ENCODE measurements around the gene SMIM9.
"Not testable (repeated sequence)": the region's sequence is repeated elsewhere in the genome, so short reads cannot be mapped to it uniquely, and the experiment has no call there.

Gene SMIM9

GRCh38 chrX:154829134-154829533 lies 5.3 kb downstream of the SMIM9 start:
- H3K4me2 ChIP-seq (ENCODE audit: low read depth, low read length, poor library complexity, severe bottlenecking), result no peak overlapping the region
- H3K4me1 ChIP-seq (ENCODE audit: insufficient read depth, low read length, poor library complexity, severe bottlenecking), result no peaks in the 10 kb centered on the region
- H4K20me1 ChIP-seq (ENCODE audit: insufficient read depth, low read length, poor library complexity, severe bottlenecking), result no peaks in the 10 kb centered on the region
- H3K9me2 ChIP-seq (replicated peaks; ENCODE audit: low read depth, low read length), result no peaks in the 10 kb centered on the region
- no peak for TF ChIP-seq EZH2phosphoT487 (IDR thresholded peaks at IDR 0.05; ENCODE audit: borderline replicate concordance)
- TF ChIP-seq, protein P1, sequence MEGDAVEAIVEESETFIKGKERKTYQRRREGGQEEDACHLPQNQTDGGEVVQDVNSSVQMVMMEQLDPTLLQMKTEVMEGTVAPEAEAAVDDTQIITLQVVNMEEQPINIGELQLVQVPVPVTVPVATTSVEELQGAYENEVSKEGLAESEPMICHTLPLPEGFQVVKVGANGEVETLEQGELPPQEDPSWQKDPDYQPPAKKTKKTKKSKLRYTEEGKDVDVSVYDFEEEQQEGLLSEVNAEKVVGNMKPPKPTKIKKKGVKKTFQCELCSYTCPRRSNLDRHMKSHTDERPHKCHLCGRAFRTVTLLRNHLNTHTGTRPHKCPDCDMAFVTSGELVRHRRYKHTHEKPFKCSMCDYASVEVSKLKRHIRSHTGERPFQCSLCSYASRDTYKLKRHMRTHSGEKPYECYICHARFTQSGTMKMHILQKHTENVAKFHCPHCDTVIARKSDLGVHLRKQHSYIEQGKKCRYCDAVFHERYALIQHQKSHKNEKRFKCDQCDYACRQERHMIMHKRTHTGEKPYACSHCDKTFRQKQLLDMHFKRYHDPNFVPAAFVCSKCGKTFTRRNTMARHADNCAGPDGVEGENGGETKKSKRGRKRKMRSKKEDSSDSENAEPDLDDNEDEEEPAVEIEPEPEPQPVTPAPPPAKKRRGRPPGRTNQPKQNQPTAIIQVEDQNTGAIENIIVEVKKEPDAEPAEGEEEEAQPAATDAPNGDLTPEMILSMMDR (conservative IDR thresholded peaks at IDR 0.05; ENCODE audit: low read length), result no peak
- peak overlapping the region; percentile 60; the same call in 1 of the 2 replicates for H2AFZ ChIP-seq (ENCODE audit: low read length)
- H3F3A ChIP-seq (ENCODE audit: low read depth), result no peaks in the 10 kb centered on the region
- no peak overlapping the region for H3K9ac ChIP-seq (ENCODE audit: low read depth, low read length, poor library complexity, severe bottlenecking)
- no peaks in the 10 kb centered on the region for H3K9me3 ChIP-seq (ENCODE audit: insufficient read depth, low read depth, low read length)
- H3K79me2 ChIP-seq (ENCODE audit: insufficient read depth, low read length), result no peaks in the 10 kb centered on the region
- no peak overlapping the region for H3K4me3 ChIP-seq (ENCODE audit: low read length, poor library complexity, severe bottlenecking)
- H3K36me3 ChIP-seq (ENCODE audit: insufficient read depth, low read length), result no peaks in the 10 kb centered on the region
- H3K27me3 ChIP-seq (ENCODE audit: insufficient read depth, low read length, poor library complexity, severe bottlenecking), result no peaks in the 10 kb centered on the region

- H3F3A ChIP-seq (ENCODE audit: low read depth), result no peaks in the 10 kb centered on the region
- TF ChIP-seq EZH2phosphoT487 (IDR thresholded peaks at IDR 0.05; ENCODE audit: borderline replicate concordance), result no peak
- TF ChIP-seq, protein P1 (conservative IDR thresholded peaks at IDR 0.05; ENCODE audit: low read length), result no peak
- H3K36me3 ChIP-seq (ENCODE audit: insufficient read depth, low read length), result no peaks in the 10 kb centered on the region
- no peaks in the 10 kb centered on the region for H3K9me2 ChIP-seq (replicated peaks; ENCODE audit: low read depth, low read length)
- no peak overlapping the region for H3K4me3 ChIP-seq (ENCODE audit: low read length, poor library complexity, severe bottlenecking)
- no peak overlapping the region for H3K4me2 ChIP-seq (ENCODE audit: low read depth, low read length, poor library complexity, severe bottlenecking)
- H3K9me3 ChIP-seq (ENCODE audit: insufficient read depth, low read depth, low read length), result no peaks in the 10 kb centered on the region
- no peak overlapping the region for H2AFZ ChIP-seq (ENCODE audit: low read length)
- no peaks in the 10 kb centered on the region for H3K79me2 ChIP-seq (ENCODE audit: insufficient read depth, low read length)
- H4K20me1 ChIP-seq (ENCODE audit: insufficient read depth, low read length, poor library complexity, severe bottlenecking), result no peaks in the 10 kb centered on the region
- no peak overlapping the region for H3K9ac ChIP-seq (ENCODE audit: low read depth, low read length, poor library complexity, severe bottlenecking)
- H3K4me1 ChIP-seq (ENCODE audit: insufficient read depth, low read length, poor library complexity, severe bottlenecking), result no peaks in the 10 kb centered on the region
- H3K27me3 ChIP-seq (ENCODE audit: insufficient read depth, low read length, poor library complexity, severe bottlenecking), result no peaks in the 10 kb centered on the region
Measured at GRCh38 chrX:154828016-154828408, 6.5 kb downstream of the SMIM9 start.

GRCh38 chrX:154827194-154828015 lies 7.1 kb downstream of the SMIM9 start:
- TF ChIP-seq, protein P1 (conservative IDR thresholded peaks at IDR 0.05; ENCODE audit: low read length), result no peak
- no peak for TF ChIP-seq EZH2phosphoT487 (IDR thresholded peaks at IDR 0.05; ENCODE audit: borderline replicate concordance)
- Histone ChIP-seq H3K36me3 (ENCODE audit: insufficient read depth, low read length) (no peaks in the 10 kb centered on the region), H3K79me2 (ENCODE audit: insufficient read depth, low read length) (no peaks in the 10 kb centered on the region), H3K9me3 (ENCODE audit: insufficient read depth, low read depth, low read length) (no peaks in the 10 kb centered on the region), H2AFZ (ENCODE audit: low read length) (no peak overlapping the region), H3K9me2 (replicated peaks; ENCODE audit: low read depth, low read length) (no peaks in the 10 kb centered on the region), H4K20me1 (ENCODE audit: insufficient read depth, low read length, poor library complexity, severe bottlenecking) (no peaks in the 10 kb centered on the region), H3K4me2 (ENCODE audit: low read depth, low read length, poor library complexity, severe bottlenecking) (no peak overlapping the region), H3K4me1 (ENCODE audit: insufficient read depth, low read length, poor library complexity, severe bottlenecking) (no peaks in the 10 kb centered on the region), H3K27me3 (ENCODE audit: insufficient read depth, low read length, poor library complexity, severe bottlenecking) (no peaks in the 10 kb centered on the region), H3F3A (ENCODE audit: low read depth) (no peaks in the 10 kb centered on the region), H3K9ac (ENCODE audit: low read depth, low read length, poor library complexity, severe bottlenecking) (no peak overlapping the region), H3K4me3 (ENCODE audit: low read length, poor library complexity, severe bottlenecking) (no peak overlapping the region)

- not testable (repeated sequence) for H3K4me1 ChIP-seq (ENCODE audit: insufficient read depth, low read length, poor library complexity, severe bottlenecking); H3K79me2 ChIP-seq (ENCODE audit: insufficient read depth, low read length); H3K9me3 ChIP-seq (ENCODE audit: insufficient read depth, low read depth, low read length); H3F3A ChIP-seq (ENCODE audit: low read depth); H4K20me1 ChIP-seq (ENCODE audit: insufficient read depth, low read length, poor library complexity, severe bottlenecking); H3K4me2 ChIP-seq (ENCODE audit: low read depth, low read length, poor library complexity, severe bottlenecking); H3K36me3 ChIP-seq (ENCODE audit: insufficient read depth, low read length); H3K9me2 ChIP-seq (replicated peaks; ENCODE audit: low read depth, low read length); H3K9ac ChIP-seq (ENCODE audit: low read depth, low read length, poor library complexity, severe bottlenecking); H2AFZ ChIP-seq (ENCODE audit: low read length); H3K27me3 ChIP-seq (ENCODE audit: insufficient read depth, low read length, poor library complexity, severe bottlenecking); H3K4me3 ChIP-seq (ENCODE audit: low read length, poor library complexity, severe bottlenecking)
Measured at GRCh38 chrX:154825586-154825985, 8.9 kb downstream of the SMIM9 start.
